ENCODE measurements around the gene ELFN1. TPM values are rescaled to one million over a fixed set of nuclear protein-coding genes. Genes with fewer than 3 reads are reported as not detected.

The ELFN1 gene
- total RNA-seq, 8 experiments from 2014 or later, result 0.13 to 25.2 (median 8.1) TPM

DNA sequence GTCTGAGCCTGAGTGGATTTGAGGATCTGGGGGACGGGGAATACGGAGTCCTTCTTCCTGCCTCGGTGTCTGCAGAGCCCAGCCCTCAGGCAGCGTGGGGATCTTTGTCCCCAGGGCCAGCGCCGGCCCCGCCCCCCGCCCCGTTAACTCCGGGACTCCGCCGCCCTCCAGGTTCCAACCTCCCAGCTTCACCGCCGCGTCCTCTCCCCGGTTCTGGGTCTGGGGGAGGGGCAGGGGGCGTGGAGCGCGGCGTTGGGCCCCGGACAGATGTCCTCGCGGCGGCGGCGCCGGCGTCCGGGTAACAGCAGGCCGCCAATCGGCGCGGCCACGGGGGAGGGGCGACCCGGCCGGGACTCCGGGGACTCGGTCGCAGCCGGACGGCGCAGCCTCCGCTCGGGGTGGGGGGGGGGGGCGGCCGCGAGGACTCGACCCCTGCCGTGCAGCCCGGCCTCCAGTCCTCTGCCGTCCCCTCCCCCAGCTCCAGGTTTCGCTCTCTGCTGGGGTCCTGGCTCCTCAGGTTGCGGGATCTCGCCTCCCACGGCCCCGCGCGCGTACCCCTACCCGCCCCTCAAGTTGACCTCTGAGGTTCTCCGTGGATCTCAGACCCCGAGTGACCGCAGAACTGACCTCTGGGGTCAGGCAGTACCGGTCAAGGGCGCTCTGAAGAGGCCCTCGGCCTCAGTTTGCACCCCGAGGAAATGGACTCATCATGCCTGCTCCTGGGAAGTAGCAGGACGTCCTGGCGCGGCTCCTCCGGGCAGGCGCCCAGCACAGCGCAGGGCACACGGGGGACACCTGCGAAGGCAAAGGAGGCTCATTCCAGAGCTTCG is 2.3 kb upstream of the ELFN1 start:
- peaks cover 41 to 45% of the 10 kb centered on the region in 2 donors for H3K4me1 ChIP-seq (replicated peaks in 1 of 2)
- in situ Hi-C loops (cut with MboI; ENCODE audit: low pct_unique_long_range_greater_than_20kb in 2 of 9, low sequenced_read_pairs in 9 of 9, unreplicated experiment in 9 of 9), result loop anchor here in 3 of 9 experiments (25.0 kb wide), 2 partner anchors 545 to 570 kb away; partner anchors contain the start of genes MAD1L1 (in 1 of the 3), MRM2 (in 1 of the 3) and NUDT1 (in 1 of the 3)
- peak in 4 of 8 experiments; percentile 0 to 11 (median 6) for ATAC-seq (replicated peaks in 6 of 8)
- H3K27ac ChIP-seq, result peak overlapping the region; percentile 84 to 94
- H3K4me3 ChIP-seq, result peak overlapping the region; percentile 54 to 96 (median 83)
- WGBS, 10 experiments, result 43 to 95% methylated on average over 4 to 9 of the region's 77 CpGs; no CpG with 5 or more reads in 8 of the 10 experiments

DNA sequence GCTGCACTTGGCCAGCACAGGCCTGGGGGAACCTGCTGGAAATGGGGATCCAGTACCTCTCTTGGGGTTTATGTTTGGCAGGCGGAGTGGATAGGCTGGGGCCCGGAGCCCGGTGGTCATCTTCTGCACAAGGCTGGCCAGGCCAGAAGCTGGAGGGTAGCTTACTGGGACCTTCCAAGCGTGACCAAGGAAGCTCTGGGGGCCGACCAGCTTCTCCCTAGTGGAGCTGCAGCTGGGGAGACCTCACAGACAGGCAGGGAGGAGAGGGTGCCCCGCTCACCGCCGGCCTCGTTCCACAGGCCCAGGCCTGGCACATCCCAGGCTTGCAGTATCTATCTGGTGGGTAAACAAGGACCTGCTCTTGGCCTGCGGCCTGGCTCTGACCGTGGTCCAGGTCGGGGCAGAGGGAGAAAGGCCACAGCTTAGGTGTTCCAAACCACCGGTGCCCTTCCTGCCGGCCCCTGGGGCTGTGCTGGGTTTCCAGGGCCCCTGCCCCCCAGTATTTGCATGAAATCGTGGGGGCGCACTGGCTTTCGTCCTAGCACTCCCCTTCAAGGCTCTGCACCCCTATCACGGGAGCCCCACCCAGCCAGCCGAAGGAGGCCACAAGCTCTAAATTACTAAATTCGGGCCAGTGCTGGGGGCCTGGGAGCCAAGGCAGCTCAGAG is 1.5 kb upstream of the ELFN1 start:
- H3K4me3 ChIP-seq, result peak overlapping the region; percentile 54 to 96 (median 83)
- in situ Hi-C loops (cut with MboI; ENCODE audit: low pct_unique_long_range_greater_than_20kb in 2 of 9, low sequenced_read_pairs in 9 of 9, unreplicated experiment in 9 of 9), result loop anchor here in 3 of 9 experiments (25.0 kb wide), 2 partner anchors 544 to 569 kb away; partner anchors contain the start of genes MAD1L1 (in 1 of the 3), MRM2 (in 1 of the 3) and NUDT1 (in 1 of the 3)
- peak overlapping the region; percentile 84 to 94 for H3K27ac ChIP-seq
- peaks cover 45 to 50% of the 10 kb centered on the region in 2 donors for H3K4me1 ChIP-seq (replicated peaks in 1 of 2)
- ATAC-seq (replicated peaks in 6 of 8), result peak in 1 of 8 experiments; percentile 5
- 34 to 61% (median 58%) methylated on average over 2 to 9 of the region's 20 CpGs; no CpG with 5 or more reads in 5 of the 10 experiments for WGBS, 10 experiments

DNA sequence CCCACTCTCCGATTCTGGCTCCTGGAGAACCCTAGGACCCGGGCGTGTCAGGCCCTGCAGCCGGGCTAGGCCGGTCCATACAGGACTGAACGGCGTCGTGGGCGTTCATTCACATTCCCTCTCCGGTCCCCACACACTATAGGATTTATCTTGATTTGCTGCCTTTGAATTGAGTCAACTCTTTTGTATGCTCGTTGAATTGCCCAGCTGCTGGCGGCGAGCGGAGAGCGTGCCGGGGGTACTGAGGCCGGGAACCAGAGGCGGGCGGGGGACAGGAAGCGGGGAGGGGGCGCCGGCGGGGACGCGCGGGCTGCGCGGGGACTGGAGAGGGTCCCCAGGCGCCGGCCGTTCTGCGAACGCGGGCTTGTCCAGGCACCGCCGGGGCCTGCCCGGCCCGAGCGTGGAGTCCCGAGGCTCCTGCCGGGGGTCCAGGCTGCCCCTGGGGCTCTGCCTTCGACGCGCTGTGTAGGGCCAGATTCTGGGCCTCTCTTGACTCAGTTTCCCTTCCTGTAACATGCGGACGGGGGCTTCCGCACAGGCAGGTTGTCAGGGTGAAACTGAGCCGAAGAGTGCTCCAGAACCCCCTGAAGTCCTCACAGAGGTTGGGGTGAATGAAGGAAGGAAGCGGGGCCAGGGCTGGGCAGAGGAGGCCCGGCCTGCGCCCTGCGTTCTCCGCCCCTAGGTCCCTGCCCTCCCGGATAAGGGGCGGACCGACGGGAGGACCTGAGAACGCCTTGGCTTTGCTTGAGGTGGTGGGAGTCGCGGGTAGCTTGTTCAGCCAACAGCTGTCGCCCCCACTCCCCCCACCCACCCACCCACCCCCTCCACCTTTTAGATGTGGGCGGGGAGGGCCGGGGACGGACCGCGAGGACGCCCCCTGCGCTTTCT is 769 bp upstream of the ELFN1 start:
- peak overlapping the region; percentile 54 to 96 (median 83) for H3K4me3 ChIP-seq
- peaks cover 43 to 46% of the 10 kb centered on the region in 2 donors for H3K4me1 ChIP-seq (replicated peaks in 1 of 2)
- H3K27ac ChIP-seq, result peak overlapping the region; percentile 84 to 94
- ATAC-seq (replicated peaks in 6 of 8), result peak in 5 of 8 experiments; percentile 27 to 42 (median 37)
- in situ Hi-C loops (cut with MboI; ENCODE audit: low pct_unique_long_range_greater_than_20kb in 2 of 9, low sequenced_read_pairs in 9 of 9, unreplicated experiment in 9 of 9), result loop anchor here in 3 of 9 experiments (25.0 kb wide), 2 partner anchors 543 to 568 kb away; partner anchors contain the start of genes MAD1L1 (in 1 of the 3), MRM2 (in 1 of the 3) and NUDT1 (in 1 of the 3)
- WGBS, 10 experiments, result 0 to 40% (median 9%) methylated on average over 3 to 8 of the region's 68 CpGs; no CpG with 5 or more reads in 7 of the 10 experiments

DNA sequence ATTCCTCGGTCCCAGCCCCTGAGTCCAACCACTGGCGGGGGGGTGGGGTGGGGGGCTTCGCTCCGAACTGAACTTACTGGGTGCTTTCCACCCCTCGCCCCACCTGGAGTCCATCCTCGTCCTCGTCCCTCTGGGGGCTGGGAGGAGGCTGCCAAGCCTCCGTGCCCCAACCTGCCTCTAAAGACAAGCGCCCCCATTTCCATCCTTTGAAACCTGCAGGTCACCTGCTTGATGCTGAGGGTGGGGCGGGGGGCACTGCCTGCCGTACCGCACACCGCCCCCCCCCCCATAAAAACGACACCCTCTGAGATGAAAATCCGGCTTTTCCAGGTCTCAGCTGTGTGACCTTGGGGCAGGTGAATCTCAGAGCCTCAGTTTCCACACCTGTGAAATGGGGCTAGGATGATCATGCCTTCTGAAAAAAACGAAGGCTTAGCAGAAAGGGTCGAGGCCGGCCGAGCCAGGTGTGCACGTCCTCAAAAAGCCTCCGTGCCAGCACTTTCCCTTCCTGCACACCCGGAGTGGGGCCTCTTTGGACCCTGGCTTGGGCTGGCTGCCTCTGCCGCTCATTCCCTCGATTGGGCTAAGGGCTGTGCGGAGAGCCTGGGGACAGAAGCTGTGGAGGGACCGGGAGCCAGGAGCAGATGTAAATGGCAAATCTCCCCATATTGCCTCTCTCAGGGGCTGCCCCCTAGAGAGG is 967 bp downstream of the ELFN1 start:
- in situ Hi-C loops (cut with MboI; ENCODE audit: low pct_unique_long_range_greater_than_20kb in 2 of 9, low sequenced_read_pairs in 9 of 9, unreplicated experiment in 9 of 9), result loop anchor here in 3 of 9 experiments (25.0 kb wide), 2 partner anchors 541 to 566 kb away; partner anchors contain the start of genes MAD1L1 (in 1 of the 3), MRM2 (in 1 of the 3) and NUDT1 (in 1 of the 3)
- H3K4me3 ChIP-seq, result peak overlapping the region; percentile 54 to 96 (median 83)
- no peak for ATAC-seq (replicated peaks in 6 of 8)
- H3K27ac ChIP-seq, result peak overlapping the region in 1 of 2 donors; percentile 90
- 20 to 40% (median 33%) methylated on average over 1 to 5 of the region's 26 CpGs; no CpG with 5 or more reads in 5 of the 10 experiments for WGBS, 10 experiments
- H3K4me1 ChIP-seq (replicated peaks in 1 of 2), result peaks cover 60 to 64% of the 10 kb centered on the region in 2 donors

DNA sequence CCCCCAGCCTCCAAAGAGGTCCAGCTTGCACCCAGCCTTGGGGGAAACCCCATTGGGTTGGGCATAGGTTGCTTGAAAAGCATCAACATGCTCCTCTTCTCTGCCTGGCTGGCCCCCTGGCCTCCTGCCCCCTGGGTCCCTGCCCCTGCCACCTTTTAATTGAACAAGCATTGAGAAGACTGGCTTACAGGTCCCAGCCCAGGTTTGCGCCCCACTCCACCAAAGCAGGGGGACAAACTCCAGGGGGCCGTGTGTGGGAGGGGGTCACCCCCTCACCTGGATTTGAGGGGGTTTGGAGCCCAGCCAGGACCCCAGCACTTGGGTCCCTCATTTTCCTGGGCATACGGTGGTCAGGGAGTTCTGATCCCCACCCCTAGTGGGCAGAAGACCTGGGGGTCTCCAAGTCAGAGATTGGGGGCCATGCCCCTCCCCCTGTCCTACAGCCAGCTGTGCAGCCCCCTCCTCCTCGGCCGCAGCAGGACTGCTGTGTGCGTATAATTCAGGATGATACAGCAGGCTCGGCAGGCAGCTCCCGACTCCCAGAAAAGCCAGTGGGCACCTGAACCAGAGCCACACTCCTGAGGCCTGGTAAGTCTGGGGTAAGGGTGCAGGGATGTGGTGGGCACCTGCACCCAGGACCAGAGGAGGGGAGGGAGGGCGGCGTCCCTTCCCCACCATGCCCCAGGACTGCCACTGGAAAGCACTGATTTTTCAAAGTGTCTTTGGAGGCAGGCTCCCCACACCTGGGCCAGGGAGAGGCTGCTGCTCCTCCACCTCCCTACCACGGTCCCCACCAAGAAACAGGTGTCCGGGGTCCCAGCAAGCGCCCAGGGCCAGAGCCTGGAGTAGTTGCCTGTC is 1.7 kb downstream of the ELFN1 start:
- Histone ChIP-seq H3K27ac (peak overlapping the region in 1 of 2 donors; percentile 48), H3K4me3 (peak overlapping the region in 1 of 5 donors; percentile 96), H3K4me1 (replicated peaks in 1 of 2) (peaks cover 68 to 71% of the 10 kb centered on the region in 2 donors)
- no peak for ATAC-seq (replicated peaks in 6 of 8)
- 70 to 100% (median 92%) methylated on average over 1 to 2 of the region's 13 CpGs; no CpG with 5 or more reads in 7 of the 10 experiments for WGBS, 10 experiments
- in situ Hi-C loops (cut with MboI; ENCODE audit: low pct_unique_long_range_greater_than_20kb in 2 of 9, low sequenced_read_pairs in 9 of 9, unreplicated experiment in 9 of 9), result loop anchor here in 3 of 9 experiments (25.0 kb wide), 2 partner anchors 540 to 565 kb away; partner anchors contain the start of genes MAD1L1 (in 1 of the 3), MRM2 (in 1 of the 3) and NUDT1 (in 1 of the 3)

DNA sequence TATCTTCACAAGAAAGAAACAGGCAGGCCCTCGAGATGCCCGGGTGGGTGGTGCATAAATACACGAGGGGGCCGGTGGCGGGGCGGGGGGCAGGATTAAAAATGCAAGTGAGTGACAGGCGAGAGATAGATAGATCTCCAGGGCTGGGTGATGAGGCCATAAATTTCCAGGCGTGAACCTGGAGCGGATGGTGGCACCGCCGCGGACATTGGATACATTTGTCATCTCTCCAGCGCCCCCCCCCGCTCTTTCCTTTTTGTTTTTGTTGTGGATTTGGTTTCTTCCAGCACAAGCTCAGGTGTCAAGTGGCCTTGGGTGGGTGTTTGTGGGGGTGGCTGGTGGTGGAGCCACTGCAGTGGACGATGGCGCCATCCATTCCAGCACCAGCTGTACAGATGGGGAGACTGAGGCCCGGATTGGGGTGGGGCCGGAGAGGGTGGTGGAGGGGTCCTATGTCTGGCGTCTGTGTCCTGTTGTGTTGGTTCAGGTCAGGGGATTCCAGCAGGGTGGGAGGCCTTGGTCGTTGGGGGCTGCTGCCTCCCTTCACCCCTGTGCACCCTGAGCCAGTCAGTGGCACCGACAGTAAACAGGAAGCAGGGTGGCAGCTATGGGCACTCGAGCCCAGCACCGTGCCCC is 2.9 kb downstream of the ELFN1 start:
- Histone ChIP-seq H3K4me3 (no peak overlapping the region), H3K4me1 (replicated peaks in 1 of 2) (peaks cover 77 to 80% of the 10 kb centered on the region in 2 donors), H3K27ac (peak overlapping the region in 1 of 2 donors; percentile 48)
- ATAC-seq (replicated peaks in 6 of 8), result peak in 1 of 8 experiments; percentile 0
- in situ Hi-C loops (cut with MboI; ENCODE audit: low pct_unique_long_range_greater_than_20kb in 2 of 9, low sequenced_read_pairs in 9 of 9, unreplicated experiment in 9 of 9), result loop anchor here in 3 of 9 experiments (25.0 kb wide), 2 partner anchors 539 to 564 kb away; partner anchors contain the start of genes MAD1L1 (in 1 of the 3), MRM2 (in 1 of the 3) and NUDT1 (in 1 of the 3)
- 50% methylated on average over 8 of the region's 23 CpGs; no CpG with 5 or more reads in 9 of the 10 experiments for WGBS, 10 experiments

DNA sequence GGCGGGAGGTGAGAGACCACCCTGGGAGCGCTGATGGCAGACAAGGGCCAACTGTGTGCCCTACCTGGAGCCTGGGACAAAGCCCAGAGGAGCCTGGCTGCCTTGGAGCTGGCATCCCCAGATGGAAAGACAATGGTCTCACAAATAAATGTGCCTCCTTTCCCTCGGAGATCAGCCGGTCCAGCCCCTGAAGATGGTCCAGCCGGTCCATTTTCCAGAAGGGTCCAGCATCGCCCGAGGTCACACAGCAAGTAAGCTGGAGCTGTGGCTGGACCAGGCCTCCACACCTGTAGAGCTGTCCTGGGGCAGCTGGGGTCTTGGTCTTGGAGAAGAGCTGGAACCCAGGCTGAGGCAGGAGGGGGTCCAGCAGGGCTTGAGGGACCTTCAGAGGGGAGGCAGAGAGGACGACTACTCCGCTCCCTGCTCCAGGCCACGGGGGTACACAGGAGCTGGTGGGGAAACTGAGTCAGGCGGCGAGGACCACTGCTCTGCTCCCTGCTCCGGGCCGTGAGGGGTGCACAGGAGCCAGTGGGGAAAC is 3.6 kb downstream of the ELFN1 start:
- no peak overlapping the region for H3K27ac ChIP-seq
- H3K4me3 ChIP-seq, result no peak overlapping the region
- H3K4me1 ChIP-seq (replicated peaks in 1 of 2), result peaks cover 70 to 73% of the 10 kb centered on the region in 2 donors
- in situ Hi-C loops (cut with MboI; ENCODE audit: low pct_unique_long_range_greater_than_20kb in 2 of 9, low sequenced_read_pairs in 9 of 9, unreplicated experiment in 9 of 9), result loop anchor here in 3 of 9 experiments (25.0 kb wide), 2 partner anchors 539 to 564 kb away; partner anchors contain the start of genes MAD1L1 (in 1 of the 3), MRM2 (in 1 of the 3) and NUDT1 (in 1 of the 3)
- no peak for ATAC-seq (replicated peaks in 6 of 8)
- 60 to 97% (median 75%) methylated on average over 1 to 7 of the region's 14 CpGs; no CpG with 5 or more reads in 6 of the 10 experiments for WGBS, 10 experiments

DNA sequence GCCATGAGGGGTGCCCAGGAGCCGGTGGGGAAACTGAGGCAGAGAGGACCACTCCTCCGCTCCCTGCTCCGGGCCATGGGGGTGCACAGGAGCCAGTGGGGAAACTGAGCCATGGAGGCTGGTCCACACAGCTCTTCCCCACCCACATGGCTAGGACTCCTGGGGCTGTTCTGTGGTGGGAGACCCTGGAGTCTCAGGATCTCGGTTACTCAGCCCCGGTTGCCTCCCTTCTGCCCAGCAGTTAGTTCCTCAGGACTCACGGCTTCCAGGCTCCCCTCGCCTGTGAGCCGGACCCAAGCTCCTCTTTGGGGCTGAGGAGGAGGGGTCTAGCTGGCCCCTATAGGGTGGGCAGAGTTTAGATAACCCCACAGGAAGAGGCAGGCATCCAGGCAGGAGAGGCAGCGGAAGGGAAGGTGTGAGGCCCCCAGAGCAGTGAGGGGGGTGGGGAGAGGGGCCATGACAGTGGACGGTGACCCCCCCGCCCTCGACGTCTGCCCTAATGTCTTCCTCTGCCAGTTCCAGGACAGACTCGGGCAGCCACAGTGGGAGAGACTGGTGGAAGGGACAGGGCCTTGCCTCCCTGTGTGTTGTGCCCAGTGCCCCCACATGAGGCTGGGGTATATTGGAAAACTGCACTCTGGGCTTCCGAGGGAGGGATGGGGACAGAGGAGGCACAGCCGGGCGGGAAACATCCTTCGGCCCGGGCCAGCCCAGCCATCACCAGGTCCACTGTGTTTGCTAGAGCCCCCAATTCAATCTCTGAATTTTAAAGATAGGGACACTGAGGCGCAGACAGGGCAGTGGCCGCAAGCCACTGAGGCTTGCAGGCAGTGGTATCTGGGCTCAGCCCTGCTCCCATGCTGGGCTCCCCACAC is 4.3 kb downstream of the ELFN1 start:
- Histone ChIP-seq H3K27ac (no peak overlapping the region), H3K4me1 (replicated peaks in 1 of 2) (peaks cover 63 to 68% of the 10 kb centered on the region in 2 donors), H3K4me3 (no peak overlapping the region)
- in situ Hi-C loops (cut with MboI; ENCODE audit: low pct_unique_long_range_greater_than_20kb in 2 of 9, low sequenced_read_pairs in 9 of 9, unreplicated experiment in 9 of 9), result loop anchor here in 3 of 9 experiments (25.0 kb wide), 2 partner anchors 538 to 563 kb away; partner anchors contain the start of genes MAD1L1 (in 1 of the 3), MRM2 (in 1 of the 3) and NUDT1 (in 1 of the 3)
- ATAC-seq (replicated peaks in 6 of 8), result no peak
- WGBS, 10 experiments, result 90 to 100% (median 100%) methylated on average over 2 to 4 of the region's 21 CpGs; no CpG with 5 or more reads in 7 of the 10 experiments

DNA sequence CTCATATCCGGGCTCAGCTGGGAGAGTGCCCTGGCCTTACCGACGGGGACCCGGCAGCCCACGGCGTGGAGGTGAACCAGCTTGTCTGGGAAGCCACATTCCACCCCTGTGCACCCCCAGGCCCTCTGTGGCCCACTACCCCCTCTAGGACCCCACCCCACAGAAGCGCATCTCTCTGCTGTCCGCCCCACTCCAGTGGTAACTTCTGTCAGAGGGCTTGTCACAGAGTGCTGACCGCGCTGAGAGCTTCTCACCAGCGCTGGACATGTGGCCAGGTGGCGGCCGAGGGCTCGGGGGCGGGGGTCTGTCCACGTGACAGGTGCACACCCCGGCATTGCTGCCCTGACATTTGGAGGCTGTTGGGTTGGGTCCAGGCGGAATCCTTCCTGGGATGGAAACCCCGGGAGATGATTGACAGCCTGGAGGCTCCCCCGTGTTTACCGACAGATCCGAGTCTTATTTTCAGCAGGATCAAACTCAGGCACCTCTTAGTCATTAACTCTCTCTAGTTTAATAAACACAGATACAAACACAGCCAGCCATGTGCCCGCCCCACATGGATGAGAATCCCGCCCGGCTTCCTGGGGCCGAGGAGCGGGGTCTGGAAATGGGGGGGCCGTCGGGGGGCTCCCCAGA is 5.1 kb downstream of the ELFN1 start:
- in situ Hi-C loops (cut with MboI; ENCODE audit: low pct_unique_long_range_greater_than_20kb in 2 of 9, low sequenced_read_pairs in 9 of 9, unreplicated experiment in 9 of 9), result no loop called here
- Histone ChIP-seq H3K4me3 (no peak overlapping the region), H3K27ac (peak overlapping the region in 1 of 2 donors; percentile 43), H3K4me1 (replicated peaks in 1 of 2) (peaks cover 60 to 68% of the 10 kb centered on the region in 2 donors)
- 0 to 90% (median 48%) methylated on average over 1 to 3 of the region's 29 CpGs; no CpG with 5 or more reads in 5 of the 10 experiments for WGBS, 10 experiments
- peak in 4 of 8 experiments; percentile 1 to 20 (median 11) for ATAC-seq (replicated peaks in 6 of 8)

Measured in motor neuron (in vitro differentiated cells).